Neural progenitor cell (in vitro differentiated cells): Measurements from ENCODE around the gene EREG.

Experiments
- EZH2phosphoT487 ChIP-seq: fragments of 200-600 bp; sonication (generic); IDR thresholded peaks from 2 replicates; pipeline ENCODE4 v1.6.1; 2017; ENCODE audit warnings: antibody characterized with exemption
- TF ChIP-seq, protein P1 (sequence below): fragments of 200-600 bp; sonication (generic); IDR thresholded peaks from 2 replicates; pipeline ENCODE4 v1.5.1; 2017; ENCODE audit warnings: antibody characterized with exemption, mild to moderate bottlenecking

DNA sequence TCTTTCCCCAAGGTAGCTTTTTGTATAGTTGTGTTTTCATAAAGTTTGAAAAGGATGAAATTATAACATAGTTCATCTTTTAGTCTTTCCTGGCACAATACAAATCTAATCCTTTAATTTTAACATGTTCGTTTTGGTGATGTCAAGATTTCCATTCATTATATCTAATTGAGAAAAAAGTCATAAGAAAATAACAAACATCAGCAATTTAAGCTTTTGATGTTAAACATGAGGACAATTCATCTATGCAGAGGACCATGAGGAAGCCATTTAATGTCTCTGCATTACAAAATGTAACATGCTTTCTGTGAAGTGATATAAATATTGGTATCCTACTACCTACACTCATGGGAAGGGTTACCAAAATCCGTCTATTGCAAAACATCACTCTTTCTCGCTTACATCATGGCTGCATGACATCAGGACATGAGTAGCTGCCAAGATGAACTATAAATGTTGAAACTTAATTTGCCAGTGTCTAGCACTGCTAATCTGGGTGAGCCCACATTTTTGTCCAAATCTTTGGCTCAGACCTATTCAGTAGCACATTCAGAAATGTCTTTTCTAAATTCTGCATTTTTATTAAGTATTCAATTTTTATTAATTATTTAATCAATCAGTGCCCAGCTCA lies 47.2 kb upstream of the EREG start:
- TF ChIP-seq, protein P1, sequence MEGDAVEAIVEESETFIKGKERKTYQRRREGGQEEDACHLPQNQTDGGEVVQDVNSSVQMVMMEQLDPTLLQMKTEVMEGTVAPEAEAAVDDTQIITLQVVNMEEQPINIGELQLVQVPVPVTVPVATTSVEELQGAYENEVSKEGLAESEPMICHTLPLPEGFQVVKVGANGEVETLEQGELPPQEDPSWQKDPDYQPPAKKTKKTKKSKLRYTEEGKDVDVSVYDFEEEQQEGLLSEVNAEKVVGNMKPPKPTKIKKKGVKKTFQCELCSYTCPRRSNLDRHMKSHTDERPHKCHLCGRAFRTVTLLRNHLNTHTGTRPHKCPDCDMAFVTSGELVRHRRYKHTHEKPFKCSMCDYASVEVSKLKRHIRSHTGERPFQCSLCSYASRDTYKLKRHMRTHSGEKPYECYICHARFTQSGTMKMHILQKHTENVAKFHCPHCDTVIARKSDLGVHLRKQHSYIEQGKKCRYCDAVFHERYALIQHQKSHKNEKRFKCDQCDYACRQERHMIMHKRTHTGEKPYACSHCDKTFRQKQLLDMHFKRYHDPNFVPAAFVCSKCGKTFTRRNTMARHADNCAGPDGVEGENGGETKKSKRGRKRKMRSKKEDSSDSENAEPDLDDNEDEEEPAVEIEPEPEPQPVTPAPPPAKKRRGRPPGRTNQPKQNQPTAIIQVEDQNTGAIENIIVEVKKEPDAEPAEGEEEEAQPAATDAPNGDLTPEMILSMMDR, result no peak
- no peak for TF ChIP-seq EZH2phosphoT487
